Right lobe of liver (tissue), 4 donors: Measurements from ENCODE around the gene SLC17A9.

Experiments used
- POLR2A ChIP-seq: fragments of 450-650 bp; IDR thresholded peaks from one replicate; pipeline ENCODE4 v1.6.1; 2017; ENCODE audit warnings: antibody characterized with exemption, mild to moderate bottlenecking
- TF ChIP-seq, protein P1 (sequence below), 4 donors: fragments of 200-600 bp in 3 of 4; fragments of 450-650 bp in 1 of 4; IDR thresholded peaks; one replicate each; pipeline versions ENCODE4 v1.5.1 to v1.8.0; 2016 to 2022; ENCODE audit warnings: antibody characterized with exemption in 4 of 4, mild to moderate bottlenecking in 2 of 4
- donor health status: DM: no; HTN: no; CAD: no.
- donor health status: DM: no; HTN: no; CAD: no.
- donor health status: DM: no; HTN: yes; CAD: no.

DNA sequence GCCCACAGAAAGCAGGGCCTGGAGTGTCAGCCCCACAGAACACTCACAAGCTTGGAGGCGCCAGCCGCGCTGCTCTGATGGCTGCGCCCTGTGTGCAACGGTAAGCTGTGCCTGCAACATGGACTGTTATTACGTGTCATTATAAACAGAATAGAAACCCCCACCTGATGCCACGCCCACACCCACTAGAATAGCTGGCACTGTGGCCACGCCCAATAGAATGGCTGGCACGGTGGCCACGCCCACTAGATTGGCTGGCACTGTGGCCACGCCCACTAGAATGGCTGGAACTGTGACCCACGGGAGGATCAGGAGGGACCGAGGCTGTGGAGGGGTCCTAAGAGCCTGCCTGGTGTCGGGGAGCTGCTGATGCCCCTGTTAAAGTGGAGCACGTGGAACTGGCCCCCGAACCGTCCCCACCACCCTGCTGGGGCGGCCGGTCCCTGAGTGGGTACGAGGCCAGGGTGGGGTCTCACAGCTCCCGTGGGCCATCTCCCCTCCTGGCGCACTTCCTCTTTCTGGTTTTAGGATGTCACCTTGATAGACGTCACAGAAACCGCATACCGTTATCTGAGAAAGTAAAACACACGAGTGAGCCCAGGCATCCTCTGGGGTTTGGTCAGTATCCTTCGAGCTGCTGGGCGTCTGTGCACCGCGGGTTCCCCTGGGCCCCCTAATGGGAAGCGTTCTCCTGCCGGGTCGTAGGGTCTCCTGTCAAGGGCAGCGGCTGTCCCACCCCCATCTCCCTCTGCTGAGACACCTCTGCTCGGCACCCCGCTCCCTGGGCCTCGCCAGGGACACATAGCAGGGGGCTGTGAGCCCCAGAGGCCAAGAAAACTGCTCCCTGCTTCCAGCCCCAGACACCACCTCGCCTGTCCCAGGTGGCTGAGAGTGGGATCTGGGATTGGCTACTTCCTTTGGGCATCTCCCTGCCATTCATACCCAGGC lies 25.4 kb downstream of the SLC17A9 start:
- TF ChIP-seq, protein P1, sequence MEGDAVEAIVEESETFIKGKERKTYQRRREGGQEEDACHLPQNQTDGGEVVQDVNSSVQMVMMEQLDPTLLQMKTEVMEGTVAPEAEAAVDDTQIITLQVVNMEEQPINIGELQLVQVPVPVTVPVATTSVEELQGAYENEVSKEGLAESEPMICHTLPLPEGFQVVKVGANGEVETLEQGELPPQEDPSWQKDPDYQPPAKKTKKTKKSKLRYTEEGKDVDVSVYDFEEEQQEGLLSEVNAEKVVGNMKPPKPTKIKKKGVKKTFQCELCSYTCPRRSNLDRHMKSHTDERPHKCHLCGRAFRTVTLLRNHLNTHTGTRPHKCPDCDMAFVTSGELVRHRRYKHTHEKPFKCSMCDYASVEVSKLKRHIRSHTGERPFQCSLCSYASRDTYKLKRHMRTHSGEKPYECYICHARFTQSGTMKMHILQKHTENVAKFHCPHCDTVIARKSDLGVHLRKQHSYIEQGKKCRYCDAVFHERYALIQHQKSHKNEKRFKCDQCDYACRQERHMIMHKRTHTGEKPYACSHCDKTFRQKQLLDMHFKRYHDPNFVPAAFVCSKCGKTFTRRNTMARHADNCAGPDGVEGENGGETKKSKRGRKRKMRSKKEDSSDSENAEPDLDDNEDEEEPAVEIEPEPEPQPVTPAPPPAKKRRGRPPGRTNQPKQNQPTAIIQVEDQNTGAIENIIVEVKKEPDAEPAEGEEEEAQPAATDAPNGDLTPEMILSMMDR (IDR thresholded peaks at IDR 0.05) = no peak
- no peak for TF ChIP-seq POLR2A
